22Rv1 (cell line): ENCODE results near the gene PRDM10.

Experiments
- ZFX ChIP-seq: fragments of 450-650 bp; IDR thresholded peaks from 2 replicates; pipeline ENCODE4 v1.6.1; 2017; ENCODE audit warnings: antibody characterized with exemption, borderline replicate concordance
- TF ChIP-seq, protein P1 (sequence below): fragments of 450-650 bp; IDR thresholded peaks from 2 replicates; pipeline ENCODE4 v1.5.1; 2017; ENCODE audit warnings: mild to moderate bottlenecking

DNA sequence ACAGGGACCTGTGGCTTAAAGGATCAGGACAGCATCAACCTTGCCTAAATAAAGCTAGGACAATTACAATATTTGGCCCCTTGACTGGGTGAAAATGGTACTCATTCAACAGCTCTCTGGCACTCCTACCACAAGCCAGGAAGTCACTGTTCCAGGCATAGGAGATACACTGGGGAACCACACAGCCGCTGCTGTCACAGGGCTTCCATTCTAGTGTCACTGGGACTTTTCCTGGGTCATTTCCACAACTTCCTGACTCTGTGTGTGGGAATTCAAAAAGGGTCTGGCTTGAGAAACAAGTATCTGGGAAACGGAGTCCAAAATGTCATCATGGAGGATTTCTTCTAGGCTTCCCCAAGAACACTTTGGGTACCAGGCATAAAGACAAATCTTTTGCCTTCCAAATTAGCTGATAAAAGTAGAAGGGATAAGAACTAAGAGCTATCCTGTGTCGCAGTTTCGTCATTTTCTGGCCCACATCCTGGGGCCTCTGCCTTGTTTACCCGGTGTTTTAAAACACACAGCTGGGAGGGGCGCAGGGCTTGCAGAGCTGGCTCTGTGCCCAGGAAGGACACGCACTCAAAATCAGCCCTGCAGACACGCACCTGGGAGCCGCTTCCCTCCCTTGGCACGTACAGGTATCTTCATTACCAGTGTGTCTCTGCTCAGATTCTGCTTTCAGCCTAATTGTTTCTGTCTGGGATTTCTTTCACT is 149.0 kb downstream of the PRDM10 start:
- TF ChIP-seq ZFX, result no peak
- TF ChIP-seq, protein P1, sequence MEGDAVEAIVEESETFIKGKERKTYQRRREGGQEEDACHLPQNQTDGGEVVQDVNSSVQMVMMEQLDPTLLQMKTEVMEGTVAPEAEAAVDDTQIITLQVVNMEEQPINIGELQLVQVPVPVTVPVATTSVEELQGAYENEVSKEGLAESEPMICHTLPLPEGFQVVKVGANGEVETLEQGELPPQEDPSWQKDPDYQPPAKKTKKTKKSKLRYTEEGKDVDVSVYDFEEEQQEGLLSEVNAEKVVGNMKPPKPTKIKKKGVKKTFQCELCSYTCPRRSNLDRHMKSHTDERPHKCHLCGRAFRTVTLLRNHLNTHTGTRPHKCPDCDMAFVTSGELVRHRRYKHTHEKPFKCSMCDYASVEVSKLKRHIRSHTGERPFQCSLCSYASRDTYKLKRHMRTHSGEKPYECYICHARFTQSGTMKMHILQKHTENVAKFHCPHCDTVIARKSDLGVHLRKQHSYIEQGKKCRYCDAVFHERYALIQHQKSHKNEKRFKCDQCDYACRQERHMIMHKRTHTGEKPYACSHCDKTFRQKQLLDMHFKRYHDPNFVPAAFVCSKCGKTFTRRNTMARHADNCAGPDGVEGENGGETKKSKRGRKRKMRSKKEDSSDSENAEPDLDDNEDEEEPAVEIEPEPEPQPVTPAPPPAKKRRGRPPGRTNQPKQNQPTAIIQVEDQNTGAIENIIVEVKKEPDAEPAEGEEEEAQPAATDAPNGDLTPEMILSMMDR, result no peak
